Aorta (tissue), 5 donors: Measurements from ENCODE around the gene FAM83C. TPM values are rescaled to one million over a fixed set of nuclear protein-coding genes. Genes with fewer than 3 reads are reported as not detected.

Source experiments
- ATAC-seq: fragments of 200-7000 bp; cut with Tn5 transposase; one replicate; pipeline ENCODE4 v1.9.1; 2022; ENCODE audit warnings: moderate library complexity; ENCODE audit not compliant: low FRiP score
- DNase-seq, 2 donors: peaks; one replicate each; pipeline ENCODE4 v3.0.0-alpha.2; 2020
- H3K27ac ChIP-seq, 2 donors: one replicate each; pipeline ENCODE4 v1.5.1; 2013; ENCODE audit warnings: low read length in 2 of 2, mild to moderate bottlenecking in 2 of 2, moderate library complexity in 2 of 2, control low read depth in 1 of 2, inconsistent platforms in 1 of 2, low read depth in 1 of 2
- H3K27me3 ChIP-seq, 2 donors: one replicate each; pipeline ENCODE4 v1.6.1; 2013; ENCODE audit warnings: control low read depth in 1 of 2, low read length in 1 of 2, mild to moderate bottlenecking in 1 of 2, moderate library complexity in 1 of 2; ENCODE audit not compliant: insufficient read depth in 2 of 2, control insufficient read depth in 1 of 2
- H3K36me3 ChIP-seq, 2 donors: one replicate each; pipeline ENCODE4 v1.6.1; 2013; ENCODE audit warnings: control low read depth in 1 of 2, low read length in 1 of 2, mild to moderate bottlenecking in 1 of 2; ENCODE audit not compliant: insufficient read depth in 2 of 2, control insufficient read depth in 1 of 2
- H3K4me1 ChIP-seq, 2 donors: one replicate each; pipeline ENCODE4 v1.6.1; 2013; ENCODE audit warnings: low read length in 2 of 2, control low read depth in 1 of 2, mild to moderate bottlenecking in 1 of 2, moderate library complexity in 1 of 2; ENCODE audit not compliant: insufficient read depth in 2 of 2, control insufficient read depth in 1 of 2
- H3K4me3 ChIP-seq, 2 donors: one replicate each; pipeline ENCODE4 v1.5.1; 2013; ENCODE audit warnings: low read length in 2 of 2, control low read depth in 1 of 2, mild to moderate bottlenecking in 1 of 2
- H3K9me3 ChIP-seq: one replicate; pipeline ENCODE4 v1.6.1; 2013; ENCODE audit warnings: mild to moderate bottlenecking, low read length; ENCODE audit not compliant: control insufficient read depth
- WGBS, 2 donors: extraction: QIAGEN DNeasy Blood & Tissue Kit; methylation state at CpG; one replicate each; pipeline ENCODE4 v1.1.7; 2013; 5-methylcytosine and 5-hydroxymethylcytosine counted together
- intact Hi-C, 2 donors: fragments of 100-400 bp; cut with DNase I; formaldehyde crosslinking; loops; one replicate each; pipeline versions ENCODE4 v1.14.2 to v1.15.0; 2022
- polyA plus RNA-seq, 2 donors: library from polyadenylated mRNA; stranded (reverse); fragments of 200-250 nt; gene quantifications; one replicate each; pipeline ENCODE4 v1.2.3, GENCODE V29; 2013
- total RNA-seq, 2 donors: library from RNA; stranded (reverse); fragmentation: NEBNext Ultra II Directional; extraction: Animal tissue kit (Norgen Biotek cat#: 25700); gene quantifications; one replicate each; pipeline ENCODE4 v1.2.1, GENCODE V29; 2021
- donor health status: healthy with polysubstance abuse.
- donor health status: Bipolar disorder and iron deficiency.
- donor health status: DM: no; HTN: no; CAD: no.
- donor health status: DM: no; HTN: no; CAD: no.
- donor health status: DM: yes; HTN: yes; CAD: no.

FAM83C gene
- total and polyA plus RNA-seq, 4 donors = not detected

- H3K27me3 ChIP-seq = no peaks in the 10 kb centered on the region
- no peaks in the 10 kb centered on the region for H3K36me3 ChIP-seq
- no peak overlapping the region for H3K4me3 ChIP-seq
- ATAC-seq (no peak), DNase-seq (peak in 1 of 2 donors; percentile 71)
- WGBS, 2 donors = 85 to 86% methylated on average over 19 of the region's 19 CpGs
- intact Hi-C loops = no loop called here
- no peak overlapping the region for H3K27ac ChIP-seq
- H3K9me3 ChIP-seq = no peaks in the 10 kb centered on the region
- no peaks in the 10 kb centered on the region for H3K4me1 ChIP-seq
Measured at GRCh38 chr20:35288325-35289060, 3.7 kb downstream of the FAM83C start.

DNA sequence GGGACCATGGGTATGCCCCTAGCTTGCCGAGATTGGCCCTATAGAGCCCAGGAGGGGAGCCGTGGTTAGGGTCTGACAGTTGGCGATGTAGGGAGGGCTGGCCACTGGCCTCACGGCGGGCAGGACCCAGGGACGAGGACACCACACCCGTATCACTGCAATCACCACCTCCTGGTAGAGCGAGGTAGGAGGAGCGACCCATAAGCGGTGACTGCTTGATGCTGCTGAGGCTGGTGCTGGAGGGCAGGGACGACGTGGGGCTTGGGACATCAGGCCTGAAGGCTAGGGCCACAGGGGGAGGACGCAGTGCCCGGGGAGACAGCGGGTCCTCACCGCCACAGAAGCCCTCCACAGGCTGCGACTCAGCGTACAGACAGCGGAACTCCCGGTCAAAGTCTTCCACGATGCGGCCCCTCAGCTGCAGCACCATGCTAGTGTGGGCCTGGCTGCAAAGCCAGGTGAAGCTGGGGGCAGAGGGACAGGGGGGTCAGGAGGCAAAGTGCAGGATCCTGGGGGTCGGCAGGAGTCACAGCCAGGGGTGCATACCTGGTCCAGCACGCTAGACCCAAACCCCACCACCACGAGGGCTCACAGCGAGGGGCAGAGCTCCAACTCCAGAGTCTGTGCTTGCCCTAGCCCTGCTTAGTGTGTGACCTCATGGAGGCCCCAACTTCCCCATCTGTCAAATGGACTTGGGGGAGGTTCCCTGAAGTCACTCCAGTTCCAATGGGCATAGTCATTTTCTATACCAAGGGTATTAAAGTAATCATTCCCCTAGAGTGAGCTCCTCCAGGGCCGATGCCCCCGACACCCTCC lies 4.5 kb downstream of the FAM83C start:
- DNase-seq = peak in 1 of 2 donors; percentile 61
- no peak overlapping the region for H3K27ac ChIP-seq
- intact Hi-C loops = no loop called here
- H3K27me3 ChIP-seq = no peaks in the 10 kb centered on the region
- WGBS, 2 donors = 85 to 88% methylated on average over 28 of the region's 28 CpGs
- no peak for ATAC-seq
- no peaks in the 10 kb centered on the region for H3K4me1 ChIP-seq
- no peak overlapping the region for H3K4me3 ChIP-seq
- H3K9me3 ChIP-seq = no peaks in the 10 kb centered on the region
- H3K36me3 ChIP-seq = no peaks in the 10 kb centered on the region

DNA sequence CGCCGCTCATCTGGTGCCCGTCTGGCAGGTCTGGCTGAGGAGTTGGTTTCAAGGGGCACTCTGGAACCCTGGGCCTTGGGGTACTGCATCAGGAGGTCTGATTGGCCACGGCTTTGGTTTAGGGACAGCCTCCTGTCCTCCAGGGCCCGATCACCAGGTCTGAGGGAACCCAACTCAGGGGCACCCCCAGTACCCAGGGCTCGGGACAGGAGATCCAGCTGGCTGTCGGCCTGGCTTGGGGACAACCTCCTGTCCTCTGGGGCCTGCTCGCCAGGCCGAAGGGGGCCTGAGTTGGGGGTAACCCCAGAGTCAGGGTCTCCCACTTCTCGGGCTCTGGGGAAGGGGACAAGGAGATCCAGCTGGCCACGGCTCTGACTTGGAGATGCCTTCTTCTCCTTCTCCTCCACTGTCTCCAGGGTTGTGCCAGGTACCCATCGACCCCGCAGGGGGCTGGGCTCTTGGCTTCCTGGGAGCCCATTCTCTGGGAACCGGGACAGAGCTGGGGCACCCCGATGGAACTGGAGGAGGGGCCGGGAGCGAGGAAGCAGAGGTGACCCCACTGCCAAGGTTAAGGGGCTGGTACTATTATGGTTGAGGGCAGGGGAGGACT lies 5.2 kb downstream of the FAM83C start:
- Histone ChIP-seq H3K4me3 (no peak overlapping the region), H3K4me1 (no peaks in the 10 kb centered on the region), H3K27ac (no peak overlapping the region), H3K36me3 (no peaks in the 10 kb centered on the region), H3K9me3 (no peaks in the 10 kb centered on the region), H3K27me3 (no peaks in the 10 kb centered on the region)
- intact Hi-C loops = no loop called here
- DNase-seq (peak in 1 of 2 donors; percentile 71), ATAC-seq (no peak)
- WGBS, 2 donors = 85 to 91% methylated on average over 17 of the region's 17 CpGs

- no peak for ATAC-seq
- H3K36me3 ChIP-seq = no peaks in the 10 kb centered on the region
- H3K27me3 ChIP-seq = no peaks in the 10 kb centered on the region
- intact Hi-C loops = no loop called here
- no peak overlapping the region for H3K4me3 ChIP-seq
- DNase-seq = peak in 1 of 2 donors; percentile 72
- H3K9me3 ChIP-seq = no peaks in the 10 kb centered on the region
- WGBS, 2 donors = 91 to 94% methylated on average over 12 of the region's 12 CpGs
- no peak overlapping the region for H3K27ac ChIP-seq
- no peaks in the 10 kb centered on the region for H3K4me1 ChIP-seq
Measured at GRCh38 chr20:35286077-35286898, 5.9 kb downstream of the FAM83C start.

GRCh38 chr20:35285806-35286076 lies 6.5 kb downstream of the FAM83C start:
- DNase-seq = no peak
- Histone ChIP-seq H3K9me3 (no peaks in the 10 kb centered on the region), H3K4me3 (no peak overlapping the region), H3K27me3 (no peaks in the 10 kb centered on the region), H3K4me1 (no peaks in the 10 kb centered on the region), H3K27ac (no peak overlapping the region), H3K36me3 (no peaks in the 10 kb centered on the region)
- 88% methylated on average over 5 of the region's 5 CpGs for WGBS, 2 donors
- intact Hi-C loops = no loop called here
- ATAC-seq = no peak

GRCh38 chr20:35284992-35285805 lies 7.0 kb downstream of the FAM83C start:
- intact Hi-C loops = no loop called here
- no peaks in the 10 kb centered on the region for H3K9me3 ChIP-seq
- peak overlapping the region; percentile 16 to 61 for H3K4me3 ChIP-seq
- ATAC-seq = peak; percentile 26
- H3K4me1 ChIP-seq = no peaks in the 10 kb centered on the region
- H3K36me3 ChIP-seq = no peaks in the 10 kb centered on the region
- peak in 1 of 2 donors; percentile 71 for DNase-seq
- 41 to 45% methylated on average over 19 of the region's 19 CpGs for WGBS, 2 donors
- H3K27ac ChIP-seq = peak overlapping the region in 1 of 2 donors; percentile 38
- no peaks in the 10 kb centered on the region for H3K27me3 ChIP-seq

- Histone ChIP-seq H3K9me3 (no peaks in the 10 kb centered on the region), H3K4me1 (no peaks in the 10 kb centered on the region), H3K27ac (peak within 1 kb of the TSS in 1 of 2 donors; percentile 38), H3K4me3 (peak within 1 kb of the TSS; percentile 16 to 61), H3K27me3 (no peaks in the 10 kb centered on the region), H3K36me3 (no peaks in the 10 kb centered on the region)
- 1% methylated on average over 54 to 61 of the region's 61 CpGs for WGBS, 2 donors
- intact Hi-C loops = no loop called here
- ATAC-seq (peak; percentile 91), DNase-seq (peak; percentile 88 to 96)
Measured at GRCh38 chr20:35284267-35284991, 7.8 kb downstream of the FAM83C start, which contains the start of gene EIF6. TSS of gene EIF6 (minus strand) at chr20:35284772. CDS start at chr20:35284487, 285 bp downstream.
